HG03469 (cell line): ENCODE data around the gene RNASE12.
"Not testable (repeated sequence)": the region's sequence is repeated elsewhere in the genome, so short reads cannot be mapped to it uniquely, and the experiment has no call there.

Experiments
- ATAC-seq: cut with Tn5 transposase; IDR thresholded peaks from one replicate; pipeline ENCODE4 v1.9.1; 2021; ENCODE audit warnings: mild to moderate bottlenecking, moderate library complexity, moderate number of reproducible peaks; ENCODE audit not compliant: unreplicated experiment

The RNASE12 gene

DNA sequence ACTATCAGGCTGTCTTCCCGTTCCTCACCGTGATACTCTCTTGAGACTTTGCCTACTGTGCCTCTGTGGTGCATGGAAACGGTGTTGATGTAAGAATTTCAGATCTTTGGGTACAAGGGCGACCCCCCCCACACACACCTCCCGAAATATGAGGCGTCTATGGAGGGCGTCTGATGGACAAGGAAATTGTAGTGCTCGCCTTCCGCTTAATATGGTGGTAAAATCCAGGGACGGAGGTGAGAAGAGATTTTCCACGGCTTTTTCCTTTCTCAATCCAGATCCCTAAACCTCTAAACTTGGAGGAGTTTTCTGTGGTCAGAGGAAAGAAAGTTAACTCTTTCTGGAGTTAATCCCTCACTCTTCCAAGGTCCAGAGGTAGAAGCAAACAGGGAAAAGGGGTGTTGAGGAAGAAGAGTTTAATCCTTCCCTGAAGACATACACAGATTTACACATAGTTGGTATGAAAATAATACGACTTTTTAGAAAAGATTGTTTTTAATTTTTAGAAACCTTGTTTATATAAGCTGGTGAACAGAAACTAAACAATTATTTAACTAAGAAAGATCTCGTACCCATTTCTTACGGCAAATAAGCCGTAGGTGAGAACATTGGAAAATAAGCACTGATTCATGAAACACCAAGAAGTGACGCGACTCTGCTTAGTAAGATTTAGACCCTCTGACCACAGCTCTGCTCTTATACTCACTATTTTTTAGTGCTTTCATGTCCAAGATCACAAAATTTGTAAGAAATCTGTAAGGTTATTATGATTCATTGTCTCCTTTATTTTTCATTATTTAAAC lies 23.1 kb upstream of the RNASE12 start:
- peak; percentile 0 for ATAC-seq

DNA sequence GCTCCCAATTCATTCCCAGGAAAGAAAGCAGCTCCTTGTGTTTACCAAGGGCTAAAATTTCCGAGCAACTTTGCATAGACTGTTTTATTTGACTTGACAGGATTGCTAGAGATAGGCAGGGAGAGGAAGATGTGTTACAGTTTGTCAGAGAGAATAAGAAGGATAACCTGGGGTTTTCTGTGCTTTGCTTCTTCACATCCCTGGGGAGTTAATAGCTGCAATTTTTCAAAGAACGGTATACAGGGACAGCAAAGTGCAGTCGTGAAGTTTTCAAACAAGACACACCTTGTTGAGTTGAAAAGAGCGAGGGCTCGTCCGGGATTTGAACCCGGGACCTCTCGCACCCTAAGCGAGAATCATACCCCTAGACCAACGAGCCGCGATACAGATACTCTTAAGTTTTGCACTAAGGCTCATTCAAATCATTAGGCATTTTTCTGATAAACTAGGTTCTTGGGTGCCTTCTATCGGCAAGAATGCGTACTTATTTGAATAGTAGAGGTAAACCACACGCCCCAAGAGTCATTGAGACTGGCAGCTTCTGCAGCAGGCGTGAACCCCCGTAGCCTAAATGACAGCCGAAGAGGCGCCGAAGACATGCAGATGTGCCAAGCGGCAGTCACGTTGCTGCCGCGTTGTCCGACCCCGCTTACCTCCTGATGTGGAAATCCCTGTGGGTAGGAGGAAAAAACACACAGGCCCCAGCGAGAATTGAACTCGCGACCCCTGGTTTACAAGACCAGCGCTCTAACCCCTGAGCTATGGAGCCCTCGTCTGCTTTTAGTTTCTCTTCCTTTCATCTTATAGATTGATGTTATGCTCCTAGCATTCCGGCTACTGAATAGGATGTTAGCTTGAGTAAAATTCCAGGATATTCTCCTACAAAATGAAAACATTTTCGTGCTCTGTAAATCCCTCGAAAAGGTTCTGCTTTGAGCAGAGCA lies 22.2 kb upstream of the RNASE12 start:
- peak; percentile 45 for ATAC-seq

DNA sequence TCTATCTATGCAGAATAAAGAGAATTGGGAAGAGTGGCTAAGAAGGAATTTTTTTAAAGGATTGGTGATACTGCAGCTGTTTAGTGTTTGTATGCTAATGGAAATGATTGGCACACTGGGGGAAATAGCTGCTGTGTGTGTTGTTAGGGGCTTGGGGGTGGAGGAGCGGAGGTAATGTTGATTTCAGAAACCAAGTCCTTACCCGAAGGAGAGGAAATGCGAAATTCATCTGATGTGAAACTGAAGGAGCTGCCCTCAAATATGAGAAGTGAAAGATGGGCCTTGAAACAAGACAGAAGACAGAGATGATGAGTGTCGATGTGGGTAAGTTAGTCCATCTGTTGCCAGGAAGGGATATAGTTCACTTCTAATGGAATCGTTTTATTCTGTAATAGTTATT lies 21.2 kb upstream of the RNASE12 start:
- ATAC-seq = no peak

GRCh38 chr14:20611277-20611676 lies 20.1 kb upstream of the RNASE12 start:
- no peak for ATAC-seq

DNA sequence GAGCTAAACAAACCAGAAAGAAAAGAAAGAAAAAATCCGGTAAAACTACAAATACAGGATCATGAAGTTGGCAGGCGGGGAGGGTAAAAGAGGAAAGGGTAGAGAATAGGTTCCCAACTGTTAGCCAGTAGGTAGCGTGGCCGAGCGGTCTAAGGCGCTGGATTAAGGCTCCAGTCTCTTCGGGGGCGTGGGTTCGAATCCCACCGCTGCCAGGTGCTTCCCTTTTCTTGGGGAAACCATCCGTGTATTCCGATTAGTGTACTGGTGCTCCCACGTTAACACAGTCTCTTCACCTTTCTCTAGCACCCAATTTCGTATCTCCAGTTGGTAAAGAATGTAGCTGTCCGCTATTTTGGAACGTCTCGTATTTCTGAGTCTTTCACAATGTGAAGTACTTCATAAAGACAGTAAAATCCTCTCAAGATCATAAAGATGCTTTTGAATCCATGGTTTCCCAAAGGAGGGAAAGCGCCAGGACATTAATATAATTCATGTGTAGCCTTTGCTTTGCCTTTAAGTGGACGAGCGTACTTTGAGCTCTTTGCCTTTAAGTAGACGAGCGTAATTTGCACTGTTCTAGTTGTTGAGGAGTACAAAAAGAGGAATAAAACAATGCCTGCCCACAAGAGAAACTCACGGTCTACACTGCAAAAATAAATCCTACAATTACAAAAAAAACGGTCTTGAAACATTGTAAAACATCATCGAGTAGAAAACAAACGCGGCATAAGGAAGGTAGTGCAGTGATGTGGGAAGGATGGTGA lies 19.0 kb upstream of the RNASE12 start:
- ATAC-seq = no peak

DNA sequence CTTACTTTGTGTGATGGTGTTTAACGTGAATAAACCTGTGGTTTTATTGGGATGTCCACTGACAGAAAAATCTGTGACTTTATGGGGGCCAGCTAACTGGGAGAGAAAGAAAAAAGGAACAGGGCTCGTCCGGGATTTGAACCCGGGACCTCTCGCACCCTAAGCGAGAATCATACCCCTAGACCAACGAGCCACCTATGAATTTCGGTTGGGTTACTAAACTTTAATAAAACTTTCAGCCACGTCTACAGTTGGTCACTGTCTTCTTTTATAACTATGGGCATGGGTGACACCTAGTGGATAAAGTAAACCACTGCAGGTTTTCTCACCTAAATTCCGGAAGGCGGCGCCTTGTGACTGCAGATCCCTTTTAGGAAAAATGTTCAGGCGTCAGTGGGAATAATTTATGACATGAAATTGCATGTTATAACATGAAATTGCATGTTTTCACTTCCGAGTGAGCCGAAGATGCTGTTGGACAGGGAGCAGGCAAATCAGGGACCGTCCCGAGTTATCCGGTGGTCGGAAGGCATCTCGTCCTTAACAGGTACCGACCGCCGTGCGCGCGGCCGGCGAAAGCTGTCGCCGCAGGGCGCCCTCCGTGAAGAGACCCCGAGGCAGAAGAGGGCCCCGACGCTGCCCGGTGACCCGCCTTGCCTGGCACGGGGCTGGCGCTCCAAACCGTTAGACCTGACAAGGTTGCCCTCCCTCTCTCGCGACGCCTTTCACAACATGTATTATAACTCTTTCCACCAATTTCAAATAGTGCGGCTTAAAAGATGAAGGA lies 18.2 kb upstream of the RNASE12 start:
- no peak for ATAC-seq

DNA sequence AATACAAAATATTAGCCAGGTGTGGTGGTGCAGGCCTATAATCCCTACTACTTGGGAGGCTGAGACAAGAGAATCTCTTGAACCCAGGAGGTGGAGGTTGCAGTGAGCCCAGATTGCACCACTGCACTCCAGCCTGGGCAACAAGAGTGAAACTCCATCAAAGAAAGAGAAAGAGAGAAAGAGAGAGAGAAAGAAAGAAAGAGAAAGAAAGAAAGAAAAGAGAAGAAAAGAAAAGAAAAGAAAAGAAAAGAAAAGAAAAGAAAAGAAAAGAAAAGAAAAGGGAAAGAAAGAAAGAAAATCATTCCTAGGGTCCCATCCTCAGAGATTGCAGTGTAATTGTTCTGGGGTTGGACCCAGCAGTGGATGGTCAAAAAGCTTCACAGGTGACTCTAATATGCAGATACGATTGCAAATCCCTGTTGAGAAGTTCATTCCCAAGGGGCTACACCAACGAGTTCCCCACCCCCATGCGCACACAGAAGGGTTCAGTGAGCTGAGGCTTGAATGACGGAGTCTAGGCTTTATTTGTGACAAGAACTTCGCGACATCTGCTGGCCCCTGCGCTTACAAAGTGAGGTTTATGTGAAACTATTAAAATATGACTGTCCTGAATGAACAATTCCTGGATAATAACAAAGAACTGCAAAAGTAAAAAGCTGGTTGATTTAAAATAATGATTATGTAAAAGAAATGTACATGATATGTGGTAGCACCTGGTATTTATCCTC lies 17.4 kb upstream of the RNASE12 start:
- ATAC-seq = no peak

- ATAC-seq = no peak
Measured at GRCh38 chr14:20607617-20608016, 16.4 kb upstream of the RNASE12 start.

GRCh38 chr14:20606902-20607242 lies 15.7 kb upstream of the RNASE12 start:
- ATAC-seq = no peak

GRCh38 chr14:20606190-20606901 lies 15.2 kb upstream of the RNASE12 start:
- no peak for ATAC-seq

DNA sequence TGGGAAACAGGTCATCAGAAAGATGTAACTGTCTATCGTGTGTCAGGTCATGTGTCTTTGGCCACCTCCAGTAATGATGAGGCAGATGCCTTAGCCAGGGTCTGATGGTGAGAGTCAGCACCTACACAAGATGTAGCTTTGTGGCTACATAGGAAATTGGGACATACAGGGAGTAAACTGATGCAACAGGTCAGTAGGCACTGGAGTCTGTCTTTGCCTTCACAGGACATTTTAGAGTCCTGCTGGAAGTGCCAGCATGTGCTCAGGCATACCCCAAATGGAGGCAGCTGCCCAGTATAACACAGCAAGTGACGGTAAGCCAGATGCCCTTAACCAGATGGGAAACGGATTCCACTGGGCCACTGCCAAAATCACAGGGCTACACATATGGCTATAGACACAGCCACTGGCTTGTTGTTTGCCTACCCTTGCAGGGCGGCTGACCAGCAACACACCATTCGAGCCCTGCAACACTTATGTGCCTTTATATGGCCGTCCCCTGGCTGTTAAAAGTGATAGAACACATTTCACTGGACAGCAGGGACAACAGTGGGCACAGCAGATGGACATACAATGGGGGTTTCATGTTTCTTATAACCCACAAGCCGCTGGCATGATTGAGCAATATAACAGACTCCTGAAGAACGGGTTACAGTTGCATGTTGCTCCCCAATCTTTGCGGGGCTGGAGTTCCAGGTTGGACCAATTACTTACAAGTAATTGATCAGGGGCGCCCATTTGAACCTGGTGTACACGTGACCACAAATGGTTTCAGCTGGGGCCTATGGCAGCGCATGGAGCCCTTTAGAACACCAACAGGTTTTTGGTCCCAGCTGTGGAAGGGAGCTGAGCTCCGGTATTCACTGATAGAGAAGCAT lies 12.9 kb upstream of the RNASE12 start:
- ATAC-seq = no peak

DNA sequence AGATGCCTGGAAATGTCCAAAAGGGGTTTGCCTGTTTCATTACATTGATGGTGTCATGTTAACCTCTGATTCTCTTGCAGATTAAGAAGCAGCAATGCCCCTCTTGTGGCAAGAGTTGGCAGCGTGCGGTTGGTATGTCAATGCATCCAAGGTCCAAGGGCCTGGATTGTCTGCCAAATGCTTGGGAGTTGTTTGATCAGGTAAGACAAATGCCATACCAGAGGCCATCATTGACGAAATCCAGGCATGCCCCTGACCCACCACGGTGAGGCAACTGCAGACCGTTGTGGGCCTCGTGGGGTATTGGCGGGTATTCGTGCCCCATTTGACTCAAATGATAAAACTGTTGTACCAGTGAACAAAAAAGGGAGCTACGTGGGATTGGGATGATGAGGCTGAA lies 11.4 kb upstream of the RNASE12 start:
- no peak for ATAC-seq

DNA sequence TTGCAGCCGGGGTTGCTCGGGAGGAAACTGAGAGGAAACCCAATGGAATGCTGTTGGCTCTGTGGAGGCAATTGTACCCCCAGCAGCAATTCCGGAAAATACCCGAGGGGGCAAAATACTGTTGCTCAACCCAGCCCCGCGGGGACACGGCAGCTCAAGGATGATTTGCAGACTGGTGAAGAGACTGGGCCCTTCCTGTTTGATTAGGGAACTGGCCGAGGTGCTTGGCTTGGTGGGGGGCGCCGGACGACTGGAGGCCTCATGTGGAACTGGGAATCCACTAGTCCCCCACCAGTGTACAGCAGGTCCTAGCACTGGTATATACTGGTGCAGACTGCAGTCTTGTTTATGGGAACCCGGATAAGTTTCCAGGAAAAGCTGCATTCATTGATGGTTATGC lies 10.3 kb upstream of the RNASE12 start:
- ATAC-seq = no peak

- ATAC-seq = no peak
Measured at GRCh38 chr14:20597108-20597507, 5.9 kb upstream of the RNASE12 start.

DNA sequence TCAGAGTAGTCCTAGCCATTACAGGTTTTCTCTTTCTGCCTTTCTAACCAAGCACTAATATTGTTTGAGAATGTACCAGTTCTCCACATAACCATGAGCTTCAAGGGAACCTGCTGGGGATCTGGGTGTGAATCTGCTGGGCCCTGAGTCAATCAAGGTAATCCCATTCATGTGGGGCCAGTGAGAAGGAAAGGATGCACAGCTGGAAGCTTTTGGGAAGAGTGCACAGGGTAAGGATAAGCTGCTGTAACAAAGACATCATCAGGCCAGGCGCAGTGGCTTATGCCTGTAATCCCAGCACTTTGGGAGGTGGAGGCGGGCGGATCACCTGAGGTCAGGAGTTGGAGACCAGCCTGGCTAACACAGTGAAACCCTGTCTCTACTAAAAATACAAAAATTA lies 4.5 kb upstream of the RNASE12 start:
- not testable (repeated sequence) for ATAC-seq

GRCh38 chr14:20592574-20592973 lies 1.4 kb upstream of the RNASE12 start:
- no peak for ATAC-seq

GRCh38 chr14:20587489-20588154 lies 3.6 kb downstream of the RNASE12 start, which contains the start of gene RNASE11:
Gene RNASE11, minus strand, starts transcription at chr14:20588001.
- ATAC-seq = no peak

DNA sequence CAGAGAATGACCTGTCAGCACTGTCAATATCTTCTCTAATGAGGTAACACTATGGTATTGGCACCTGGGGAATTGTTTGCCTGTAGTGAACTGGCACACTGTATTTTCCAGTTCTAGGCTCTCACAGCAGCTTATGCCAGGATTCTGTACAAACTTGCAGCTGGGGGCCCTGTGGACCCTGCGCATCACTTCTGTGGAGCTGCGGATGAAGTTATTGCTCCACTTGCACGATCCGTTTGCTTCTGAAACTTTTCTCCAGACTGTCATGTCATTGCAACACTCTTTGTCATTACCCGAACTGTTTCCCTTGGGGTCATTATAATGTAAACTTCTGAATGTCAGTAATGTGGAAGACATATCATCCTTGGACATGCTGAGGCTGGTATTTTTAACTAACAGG lies 7.3 kb downstream of the RNASE12 start:
- ATAC-seq = no peak
